RCC 7860 (cell line): ENCODE results near the gene SMIM21.

ENCODE experiments used
- DNase-seq: peaks from one replicate; pipeline ENCODE4 v3.0.0-alpha.2; 2015; ENCODE audit warnings: low spot score
- FAIRE-seq: peaks from 2 replicates; lab custom pipeline; 2012; peaks lifted over from hg19 to GRCh38; lab: Jason Lieb, UNC

SMIM21 gene

DNA sequence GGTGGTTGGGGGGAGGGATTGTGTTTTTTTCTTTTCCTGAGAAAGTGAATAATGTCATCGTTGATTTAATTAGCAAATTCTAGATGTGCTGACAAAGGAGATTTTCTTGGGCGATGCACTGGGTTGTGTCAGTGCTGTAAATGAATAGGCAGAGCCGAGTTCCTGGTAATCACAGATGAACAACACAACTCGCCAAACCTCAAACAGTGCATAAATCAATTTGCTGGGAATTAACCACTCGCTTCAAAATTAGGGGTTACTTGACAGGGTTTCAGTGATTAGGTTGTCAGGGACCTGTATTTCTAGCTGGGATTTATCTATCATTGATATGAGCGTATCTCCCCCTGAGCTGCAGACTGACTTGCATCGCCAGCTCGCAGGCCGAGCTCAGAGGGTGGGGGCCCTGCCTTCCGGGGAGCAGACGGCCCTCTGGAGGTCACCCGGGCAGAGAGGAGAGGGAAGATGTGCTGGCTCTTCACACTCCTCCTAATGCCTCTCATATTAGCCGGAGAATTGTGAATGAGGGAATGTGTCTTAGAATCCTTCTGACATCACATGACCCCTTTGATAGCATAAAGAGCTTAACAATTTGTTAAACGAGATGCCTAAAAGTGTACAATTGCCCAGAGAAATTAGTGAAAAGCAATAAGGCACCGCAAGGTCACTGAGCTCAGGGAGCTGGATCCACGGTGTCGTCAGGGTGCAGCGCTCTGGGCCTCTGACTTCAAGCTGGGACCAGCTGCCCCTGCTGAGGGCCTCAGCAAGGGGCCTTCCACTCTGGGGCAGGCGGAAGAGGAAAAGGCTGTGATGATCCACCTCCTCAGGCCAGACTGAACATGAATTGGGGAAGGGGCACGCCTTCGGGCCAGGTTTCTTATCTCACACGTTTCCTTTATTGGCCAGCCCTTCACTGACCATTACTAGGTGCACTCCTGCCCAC lies 48.9 kb downstream of the SMIM21 start:
- DNase-seq = no peak
- FAIRE-seq = no peak

DNA sequence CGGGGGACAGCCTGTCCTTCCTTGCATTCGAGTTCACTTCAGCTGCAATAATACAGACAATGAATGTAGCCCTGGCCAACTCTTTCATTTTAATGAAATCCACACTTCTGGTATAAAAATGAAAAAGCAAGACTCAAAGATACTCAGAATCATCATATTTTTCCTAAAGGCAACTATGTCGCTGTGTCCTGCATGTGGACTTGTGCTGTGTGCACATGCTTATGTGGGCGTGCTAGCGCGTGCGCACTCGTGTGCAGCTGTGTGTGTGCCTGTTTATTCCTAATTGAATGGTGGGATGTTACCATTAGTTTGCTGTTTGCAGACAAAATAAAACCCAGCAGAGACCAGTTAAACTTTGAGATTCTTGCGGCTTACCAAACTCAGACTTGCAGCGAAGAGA lies 49.6 kb downstream of the SMIM21 start:
- FAIRE-seq (no peak), DNase-seq (no peak)

DNA sequence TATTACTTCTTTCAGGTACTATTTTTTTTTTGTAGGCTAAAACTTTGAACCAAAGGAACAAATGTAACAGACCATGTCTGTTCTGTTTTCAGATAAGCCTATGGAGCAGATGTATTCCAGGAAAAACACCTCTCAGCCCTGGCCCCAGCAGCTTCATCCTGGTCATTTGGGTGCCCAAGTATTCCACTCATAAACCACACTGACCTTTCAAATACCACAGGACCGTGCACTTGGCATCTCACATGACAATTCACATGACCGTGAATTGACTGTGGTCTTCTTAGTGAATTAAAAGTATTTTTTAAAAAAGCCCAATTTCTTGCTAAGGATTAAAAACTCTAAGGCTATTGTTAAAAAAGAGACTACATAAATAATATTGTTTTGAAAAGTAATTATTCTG lies 50.2 kb downstream of the SMIM21 start:
- FAIRE-seq = no peak
- no peak for DNase-seq

DNA sequence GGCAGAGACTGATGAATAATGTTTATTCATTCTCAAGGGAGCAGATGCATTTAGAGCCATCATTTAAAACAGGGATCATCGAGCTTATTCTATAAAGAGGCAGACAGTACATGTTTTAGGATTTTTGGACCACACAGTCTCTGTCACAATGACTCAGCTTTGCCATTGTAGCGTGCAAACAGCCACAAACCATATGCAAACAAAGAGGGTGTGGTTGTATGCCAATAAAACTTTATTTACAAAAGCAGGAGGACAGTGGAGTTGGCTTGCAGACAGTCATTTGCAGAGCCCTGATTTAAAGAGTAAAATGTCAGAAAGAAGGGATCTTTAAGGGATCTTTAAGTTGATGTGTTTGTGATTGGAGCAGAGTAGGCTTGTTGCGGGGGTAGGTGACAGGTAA lies 51.5 kb downstream of the SMIM21 start:
- no peak for FAIRE-seq
- DNase-seq = no peak

DNA sequence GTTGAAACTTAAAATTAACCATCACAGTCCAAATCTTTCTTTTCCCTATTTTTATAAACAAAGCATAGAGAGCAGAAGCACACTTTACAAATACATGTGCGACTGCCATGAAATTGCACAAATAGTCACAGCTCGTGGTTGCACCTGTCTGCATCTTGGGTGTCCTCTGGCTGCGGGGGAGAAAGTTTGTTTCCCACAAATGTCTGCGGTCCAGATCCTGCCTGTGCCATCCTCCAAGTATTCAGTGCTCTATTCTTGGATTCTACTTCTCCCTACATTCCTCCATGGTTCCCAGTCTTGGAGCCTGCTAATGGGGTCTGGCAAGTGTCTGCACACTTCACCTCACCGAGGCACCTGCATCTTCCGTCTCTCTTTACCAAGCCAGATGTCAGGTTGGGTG lies 52.2 kb downstream of the SMIM21 start:
- DNase-seq = no peak
- no peak for FAIRE-seq

DNA sequence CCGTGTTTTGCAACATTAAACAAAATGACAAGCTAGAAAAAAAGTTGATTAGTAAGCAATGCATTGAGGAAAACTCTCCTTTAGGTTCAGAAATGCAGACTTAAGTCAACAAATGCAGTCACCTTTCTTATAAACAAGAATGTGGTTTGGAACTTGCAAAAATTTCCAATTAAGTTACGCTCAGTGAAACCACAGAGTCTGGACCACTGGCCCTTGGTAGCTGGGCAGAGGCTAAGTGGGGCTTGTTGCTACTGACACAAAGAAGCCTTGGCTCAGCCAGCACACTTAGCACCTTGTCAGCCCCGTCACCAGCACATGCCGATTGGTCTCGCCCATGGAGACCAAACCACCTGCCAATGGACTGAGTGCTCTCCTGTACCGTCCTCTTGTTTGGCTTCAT lies 53.0 kb downstream of the SMIM21 start:
- FAIRE-seq (no peak), DNase-seq (no peak)

DNA sequence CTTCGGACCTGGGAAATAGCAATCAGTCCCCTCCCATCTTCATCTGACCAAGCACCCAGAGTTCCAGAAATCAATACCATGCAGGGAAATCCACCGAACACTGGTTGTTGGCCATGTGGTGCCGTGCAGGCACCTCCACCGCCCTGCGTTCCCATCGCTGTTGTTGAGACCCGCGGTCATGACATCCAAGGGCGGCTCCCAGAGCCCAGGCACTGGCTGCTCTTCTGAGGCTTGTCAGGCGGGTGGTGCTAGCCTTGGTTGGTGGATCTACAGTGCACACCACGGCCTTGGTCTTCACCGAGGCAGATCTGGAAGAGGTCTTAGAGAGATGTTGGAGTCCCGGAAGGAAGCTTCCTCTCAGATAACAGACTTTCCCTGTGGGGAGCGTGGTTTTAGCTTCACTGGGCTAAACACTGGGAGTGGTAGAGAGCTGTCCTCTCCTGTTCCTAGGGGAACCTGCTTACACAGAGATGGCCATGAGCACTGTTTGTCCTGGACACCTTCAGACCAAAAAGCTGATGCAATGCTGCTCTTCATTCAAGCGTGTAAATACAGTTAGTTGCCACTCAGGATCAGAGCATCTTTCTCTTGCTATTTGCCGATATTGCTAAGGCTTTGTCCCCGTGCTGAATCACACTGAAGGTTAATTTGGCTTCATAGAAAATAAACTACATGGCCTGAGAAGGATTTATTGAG lies 58.3 kb downstream of the SMIM21 start:
- DNase-seq (peak; percentile 5), FAIRE-seq (no peak)

DNA sequence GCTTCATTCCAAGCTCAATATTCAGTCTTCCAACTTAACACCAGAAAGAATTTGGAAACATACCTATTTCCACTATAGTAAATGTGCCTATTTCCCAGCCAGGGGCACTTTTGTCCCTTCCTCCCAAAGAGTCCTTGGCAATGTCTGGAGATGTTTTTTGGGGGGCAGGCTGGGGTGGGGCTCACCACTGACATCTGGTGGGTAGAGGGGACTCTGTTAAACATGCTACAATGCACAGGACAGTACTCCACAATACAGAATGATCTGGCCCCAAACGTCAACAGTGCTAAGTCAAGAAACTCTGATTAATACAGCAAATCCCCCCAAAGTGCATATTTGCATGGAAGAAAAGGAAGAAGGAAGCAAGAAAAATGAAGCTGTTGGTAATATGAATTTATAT lies 61.7 kb downstream of the SMIM21 start:
- FAIRE-seq = no peak
- no peak for DNase-seq

DNA sequence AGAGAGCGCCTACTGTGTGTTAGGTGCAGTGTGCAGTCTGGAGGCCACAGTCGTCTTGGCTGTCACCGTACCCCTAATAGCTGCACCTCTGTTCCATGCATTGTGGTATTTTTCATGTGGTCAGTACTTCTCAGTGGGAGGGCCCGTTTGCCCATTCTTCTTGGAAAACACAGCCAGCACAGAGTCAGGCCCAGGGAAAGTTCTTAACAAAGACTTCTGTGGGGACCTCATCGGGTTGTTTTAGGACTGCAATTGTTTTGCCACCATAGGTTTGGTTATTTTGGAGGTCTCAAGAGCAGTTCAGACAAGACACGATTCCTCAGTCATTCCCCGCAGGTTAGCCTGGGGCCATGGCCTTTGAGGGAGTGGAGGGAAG lies 62.3 kb downstream of the SMIM21 start:
- DNase-seq = no peak
- FAIRE-seq = no peak

DNA sequence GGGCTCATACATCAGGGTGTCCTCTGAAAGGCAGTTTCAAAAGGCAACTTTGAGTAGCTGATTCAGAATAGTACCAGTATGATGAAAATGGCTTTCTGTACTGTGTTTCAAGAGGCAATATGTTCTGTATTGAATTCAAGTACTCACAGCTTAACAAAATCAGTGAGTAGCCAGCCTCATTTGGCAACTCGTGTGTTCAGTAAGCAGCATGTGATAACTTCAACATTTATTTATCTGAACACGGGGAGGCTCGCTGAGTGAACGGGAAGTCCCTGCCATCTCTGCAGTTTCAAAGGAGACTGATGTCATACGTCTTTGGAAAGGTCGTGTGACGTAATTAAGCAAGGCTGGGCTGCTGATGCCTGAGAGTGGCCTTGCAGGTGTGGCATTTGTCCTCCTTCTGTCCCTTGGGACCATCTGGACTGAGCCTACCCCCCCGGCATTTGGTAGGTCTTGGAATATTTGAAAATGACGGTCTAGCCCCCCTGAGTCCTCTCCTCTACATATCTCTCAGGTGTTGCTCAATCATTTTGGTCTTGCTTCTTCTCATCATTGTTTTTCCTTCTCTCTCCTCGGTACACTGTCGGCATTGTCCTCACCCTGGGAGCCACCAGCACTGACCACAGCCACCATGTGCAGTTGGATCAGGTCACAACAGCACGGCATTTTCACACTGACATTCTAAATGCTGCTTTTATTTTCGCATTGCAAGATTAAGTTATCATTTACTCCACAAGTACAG lies 62.8 kb downstream of the SMIM21 start:
- FAIRE-seq = no peak
- DNase-seq = no peak

DNA sequence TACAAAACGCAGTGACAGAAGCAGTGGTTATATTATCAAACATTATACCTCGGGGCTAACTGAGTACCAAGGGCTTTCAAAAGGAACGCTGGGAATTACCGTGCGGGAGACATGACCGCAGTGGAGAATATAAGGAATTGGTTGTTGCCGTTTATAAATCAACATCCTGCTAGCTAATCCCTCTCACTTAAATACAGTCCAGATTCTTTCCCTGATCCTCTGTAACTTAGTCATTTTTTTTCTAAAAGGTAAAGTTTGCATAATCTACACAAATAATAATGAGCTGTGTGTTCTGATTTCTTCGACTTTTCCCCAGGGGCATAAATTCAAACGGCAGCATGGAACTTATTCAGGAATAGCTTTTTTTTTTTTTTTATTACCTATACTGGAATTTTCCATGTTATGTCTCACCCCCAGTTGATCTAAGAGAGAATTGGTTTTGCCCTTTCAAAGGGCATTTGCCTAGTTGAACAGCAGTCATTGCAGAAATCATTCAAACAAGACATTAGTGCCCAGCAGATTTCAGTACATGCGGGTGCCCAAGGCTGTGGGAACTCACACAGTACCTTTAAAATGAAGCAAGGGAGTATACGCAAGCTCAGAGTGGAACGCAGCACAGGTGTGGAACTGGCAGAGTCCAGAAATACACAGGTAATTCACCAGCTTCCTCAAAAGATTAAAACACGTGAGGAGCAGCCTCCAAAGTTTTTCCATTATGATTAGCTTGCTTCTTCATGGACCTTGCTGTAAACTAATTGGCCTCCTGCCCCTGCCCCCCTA lies 63.9 kb downstream of the SMIM21 start:
- FAIRE-seq = no peak

DNA sequence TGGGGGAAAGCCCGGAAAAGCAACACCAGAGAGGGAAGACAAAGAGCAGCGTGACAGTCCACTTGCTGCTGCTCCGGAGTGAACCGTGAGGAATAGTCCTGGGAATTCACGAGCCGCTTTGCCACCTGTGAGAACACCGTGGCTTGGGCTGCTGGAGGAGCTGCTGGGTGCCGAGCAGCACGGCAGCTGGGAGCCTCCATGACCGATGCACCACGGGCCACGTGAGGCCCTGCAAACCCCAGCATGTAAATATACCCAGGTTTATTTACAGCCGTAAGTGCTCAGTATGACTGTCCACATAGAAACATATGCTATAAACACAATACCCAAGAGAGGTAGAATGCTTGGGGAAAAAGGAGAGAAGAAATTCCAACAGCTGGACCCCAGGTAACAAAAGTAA lies 65.1 kb downstream of the SMIM21 start:
- DNase-seq = no peak
- no peak for FAIRE-seq

More for the DNA sequence above, 63.9 kb downstream of the SMIM21 start:
- no peak for DNase-seq

DNA sequence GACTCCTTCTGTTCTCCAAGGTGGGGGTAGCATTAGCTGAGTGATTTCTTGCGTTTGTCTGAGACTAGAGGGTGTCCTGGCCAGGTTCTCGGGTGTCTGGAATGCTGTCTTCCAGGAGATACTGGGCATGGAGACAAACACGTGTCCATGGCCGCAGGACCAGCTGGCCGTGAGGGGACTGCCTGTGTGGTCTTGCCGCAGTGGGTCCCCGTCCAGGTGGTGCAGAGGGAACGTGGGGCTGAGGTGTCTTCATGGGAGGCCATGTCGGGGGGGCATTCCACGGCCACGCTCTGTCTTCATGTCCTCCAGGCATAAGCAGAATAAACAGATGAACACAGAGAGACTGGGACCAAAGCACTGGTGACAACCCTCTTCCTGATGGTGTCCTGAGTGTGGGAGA lies 66.6 kb downstream of the SMIM21 start:
- no peak for DNase-seq
- FAIRE-seq = no peak

DNA sequence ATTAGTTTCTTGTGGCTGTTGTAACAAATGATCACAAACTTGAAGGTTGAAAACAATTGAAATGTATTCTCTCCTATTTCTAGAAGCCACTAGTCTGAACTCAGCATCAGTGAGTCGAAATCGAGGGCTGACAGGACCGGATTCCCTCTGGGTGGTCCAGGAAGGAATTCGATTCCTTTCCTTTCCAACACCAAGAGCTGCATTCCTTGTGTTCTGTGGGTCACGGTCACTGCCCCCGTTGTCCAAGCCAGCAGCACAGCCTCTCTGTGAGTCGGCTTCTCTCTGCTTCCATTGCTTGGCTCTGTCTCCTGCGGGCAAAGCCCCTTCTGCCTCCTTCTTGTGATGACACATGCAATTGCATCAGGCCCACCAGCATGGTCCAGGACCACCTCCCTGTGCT lies 67.3 kb downstream of the SMIM21 start:
- FAIRE-seq (no peak), DNase-seq (peak; percentile 45)
